DND-41 (cell line): ENCODE measurements around the gene KIF26A.

Experiments
- ATAC-seq: fragments of 200-7000 bp; cut with Tn5 transposase; 3 replicates; pipeline ENCODE4 v1.9.1; 2021; ENCODE audit warnings: low read depth; ENCODE audit not compliant: insufficient read depth
- DNase-seq: peaks from one replicate; pipeline ENCODE4 v3.0.0-alpha.2; 2020
- H2AFZ ChIP-seq: 2 replicates; pipeline ENCODE4 v1.6.0; 2012; ENCODE audit warnings: low read depth, low read length
- H3K27ac ChIP-seq: 2 replicates; pipeline ENCODE4 v1.5.1; 2012; ENCODE audit warnings: low read length, inconsistent platforms
- H3K27me3 ChIP-seq: fragments of 200-600 bp; sonication (generic); 2 replicates; pipeline ENCODE4 v1.6.0; 2012; ENCODE audit warnings: low read length, mild to moderate bottlenecking, inconsistent platforms; ENCODE audit not compliant: insufficient read depth, poor library complexity
- H3K36me3 ChIP-seq: 2 replicates; pipeline ENCODE4 v1.5.1; 2012; ENCODE audit warnings: low read length, inconsistent platforms; ENCODE audit not compliant: insufficient read depth
- H3K4me1 ChIP-seq: 2 replicates; pipeline ENCODE4 v1.5.1; 2012; ENCODE audit warnings: mild to moderate bottlenecking, low read length; ENCODE audit not compliant: insufficient read depth
- H3K4me2 ChIP-seq: 2 replicates; pipeline ENCODE4 v1.6.0; 2012; ENCODE audit warnings: mild to moderate bottlenecking, moderate library complexity, low read length, inconsistent platforms; ENCODE audit not compliant: insufficient read depth
- H3K4me3 ChIP-seq, 2 experiments: fragments of 200-600 bp in 1 of 2; shearing (Covaris generic) in 1 of 2; 2 replicates each; pipeline ENCODE4 v1.5.1; 2012 to 2016; ENCODE audit warnings: inconsistent platforms in 2 of 2, low read length in 2 of 2, mild to moderate bottlenecking in 2 of 2, low read depth in 1 of 2, moderate library complexity in 1 of 2
- H3K79me2 ChIP-seq: 2 replicates; pipeline ENCODE4 v1.6.0; 2012; ENCODE audit warnings: low read length, inconsistent platforms; ENCODE audit not compliant: insufficient read depth
- H3K9ac ChIP-seq: 2 replicates; pipeline ENCODE4 v1.6.0; 2012; ENCODE audit warnings: low read depth, mild to moderate bottlenecking, inconsistent platforms, low read length, moderate library complexity
- H3K9me3 ChIP-seq: 2 replicates; pipeline ENCODE4 v1.5.1; 2012; ENCODE audit warnings: low read length, moderate library complexity, mild to moderate bottlenecking, inconsistent platforms; ENCODE audit not compliant: insufficient read depth, severe bottlenecking
- H4K20me1 ChIP-seq: 2 replicates; pipeline ENCODE4 v1.6.0; 2012; ENCODE audit warnings: low read length; ENCODE audit not compliant: insufficient read depth
- CTCF ChIP-seq: IDR thresholded peaks from 2 replicates; pipeline ENCODE4 v1.5.1; 2012; ENCODE audit warnings: borderline replicate concordance, low read length, moderate library complexity, mild to moderate bottlenecking; ENCODE audit not compliant: poor library complexity, severe bottlenecking; ENCODE audit errors: extremely low read depth
- EZH2 ChIP-seq: IDR thresholded peaks from 3 replicates; pipeline ENCODE4 v1.6.1; 2012; ENCODE audit warnings: borderline replicate concordance, low read depth, mild to moderate bottlenecking, moderate library complexity, low read length, inconsistent platforms; ENCODE audit not compliant: severe bottlenecking

KIF26A gene

GRCh38 chr14:104222396-104223036, 84.1 kb downstream of the KIF26A start:
- H3K79me2 ChIP-seq = no peaks in the 10 kb centered on the region
- H3K9me3 ChIP-seq = no peaks in the 10 kb centered on the region
- DNase-seq (no peak), ATAC-seq (no peak)
- H3K4me3 ChIP-seq = no peak overlapping the region
- H3K27ac ChIP-seq = no peak overlapping the region
- H3K9ac ChIP-seq = no peak overlapping the region
- TF ChIP-seq EZH2 = no peak
- no peaks in the 10 kb centered on the region for H3K36me3 ChIP-seq
- H3K4me2 ChIP-seq = no peak overlapping the region
- no peak overlapping the region for H2AFZ ChIP-seq
- no peaks in the 10 kb centered on the region for H3K4me1 ChIP-seq
- H3K27me3 ChIP-seq = peaks cover 4% of the 10 kb centered on the region
- peaks cover 7% of the 10 kb centered on the region; the same call in 1 of the 2 replicates for H4K20me1 ChIP-seq

DNA sequence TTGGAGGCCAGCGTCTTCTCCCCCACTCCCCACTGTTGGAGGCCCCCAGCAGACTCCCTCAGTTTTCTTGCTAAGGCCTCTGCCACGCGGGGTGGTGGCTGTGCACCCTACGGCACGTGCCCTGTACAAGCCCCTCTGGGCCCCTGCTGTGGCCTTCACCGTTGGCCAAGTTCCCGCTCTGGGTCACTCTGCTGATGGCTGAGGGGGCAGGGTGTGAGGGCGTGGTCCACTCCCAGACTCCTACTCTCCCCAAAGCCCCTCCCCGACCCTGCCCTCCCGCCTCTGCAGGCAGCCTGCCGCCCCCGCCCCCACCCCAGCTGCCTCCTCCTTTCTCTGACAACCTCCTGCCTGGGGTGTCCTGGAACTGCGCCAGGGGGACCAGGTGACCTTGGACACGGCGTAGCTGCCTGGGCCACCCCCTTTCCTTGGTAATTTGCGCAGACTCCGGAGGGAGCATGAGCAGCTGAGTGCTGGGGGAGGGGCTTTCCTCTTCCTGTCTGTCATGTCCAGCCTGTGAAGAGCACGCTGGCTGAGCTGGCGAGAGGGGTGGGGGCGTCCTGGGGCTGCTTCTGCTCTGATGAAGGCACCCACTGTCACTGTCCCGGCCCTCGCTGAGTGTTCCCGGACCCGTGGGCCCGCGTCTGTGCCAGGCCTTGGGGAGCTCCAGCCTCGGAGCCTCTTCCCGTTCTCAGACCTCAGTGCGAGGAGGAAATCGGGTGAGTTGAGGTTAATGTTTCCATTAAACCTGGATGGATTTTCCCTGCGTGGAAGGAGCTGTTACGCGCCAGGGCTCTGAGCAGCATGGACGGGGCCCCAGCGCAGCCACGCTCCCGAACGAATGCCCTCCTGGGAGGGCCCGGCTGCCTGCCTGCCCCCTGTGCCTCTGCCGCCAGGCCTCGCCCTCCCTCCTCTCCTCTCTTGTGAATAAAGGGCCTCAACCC, 85.0 kb downstream of the KIF26A start:
- no peaks in the 10 kb centered on the region for H3K36me3 ChIP-seq
- TF ChIP-seq EZH2 (no peak), CTCF (no peak)
- no peak overlapping the region for H3K4me3 ChIP-seq
- H3K4me1 ChIP-seq = no peaks in the 10 kb centered on the region
- peaks cover 7% of the 10 kb centered on the region; the same call in 1 of the 2 replicates for H4K20me1 ChIP-seq
- no peaks in the 10 kb centered on the region for H3K79me2 ChIP-seq
- H2AFZ ChIP-seq = no peak overlapping the region
- H3K4me2 ChIP-seq = no peak overlapping the region
- no peaks in the 10 kb centered on the region for H3K9me3 ChIP-seq
- no peak for ATAC-seq
- H3K27me3 ChIP-seq = peaks cover 4% of the 10 kb centered on the region
- H3K27ac ChIP-seq = no peak overlapping the region
- no peak for DNase-seq
- H3K9ac ChIP-seq = no peak overlapping the region

- no peak for DNase-seq
Measured at GRCh38 chr14:104224131-104224505, 85.7 kb downstream of the KIF26A start.

More at GRCh38 chr14:104224131-104224505, 85.7 kb downstream of the KIF26A start:
- H2AFZ ChIP-seq = no peak overlapping the region
- H4K20me1 ChIP-seq = peaks cover 7% of the 10 kb centered on the region; the same call in 1 of the 2 replicates
- H3K4me3 ChIP-seq = no peak overlapping the region
- H3K4me2 ChIP-seq = no peak overlapping the region
- no peak overlapping the region for H3K27ac ChIP-seq
- no peak for TF ChIP-seq CTCF
- no peak for TF ChIP-seq EZH2
- H3K9me3 ChIP-seq = no peaks in the 10 kb centered on the region
- no peak for ATAC-seq
- H3K79me2 ChIP-seq = no peaks in the 10 kb centered on the region
- H3K36me3 ChIP-seq = no peaks in the 10 kb centered on the region
- no peak overlapping the region for H3K9ac ChIP-seq
- no peaks in the 10 kb centered on the region for H3K4me1 ChIP-seq
- H3K27me3 ChIP-seq = no peaks in the 10 kb centered on the region
